Stimulated activated CD8-positive, alpha-beta memory T cell treated with anti-CD3 and anti-CD28 coated beads, Interleukin-15, amount 100 ng/mL, for 48 hours (primary cell): Measurements from ENCODE around the gene CXCR6.
"Not testable (repeated sequence)": the region's sequence is repeated elsewhere in the genome, so short reads cannot be mapped to it uniquely, and the experiment has no call there.

Source experiments
- DNase-seq, 2 donors: peaks; one replicate each; pipeline ENCODE4 v3.0.0-alpha.2; 2020; ENCODE audit warnings: low read depth in 2 of 2

CXCR6 gene

GRCh38 chr3:45987368-45988291 lies 44.4 kb downstream of the CXCR6 start:
- no peak for DNase-seq

- no peak for DNase-seq
Measured at GRCh38 chr3:45988362-45988761, 45.1 kb downstream of the CXCR6 start.

- no peak for DNase-seq
Measured at GRCh38 chr3:45988804-45989203, 45.5 kb downstream of the CXCR6 start.

GRCh38 chr3:45990181-45990580 lies 46.9 kb downstream of the CXCR6 start:
- no peak for DNase-seq

- DNase-seq = no peak
Measured at GRCh38 chr3:45991341-45991740, 48.1 kb downstream of the CXCR6 start.

GRCh38 chr3:45992133-45992729 lies 49.0 kb downstream of the CXCR6 start:
- no peak for DNase-seq

- no peak for DNase-seq
Measured at GRCh38 chr3:45992821-45993221, 49.6 kb downstream of the CXCR6 start.

- no peak for DNase-seq
Measured at GRCh38 chr3:45993421-45994027, 50.3 kb downstream of the CXCR6 start.

GRCh38 chr3:45994419-45995235 lies 51.4 kb downstream of the CXCR6 start:
- DNase-seq = peak in 1 of 2 donors; percentile 52

- DNase-seq = peak; percentile 82 to 84
Measured at GRCh38 chr3:45995236-45996192, 52.2 kb downstream of the CXCR6 start, which contains the start of gene FYCO1. Gene FYCO1 (minus strand): TSS chr3:45995824. CDS start chr3:45984910, 10,914 bp downstream.

GRCh38 chr3:45997499-45997898 lies 54.2 kb downstream of the CXCR6 start:
- DNase-seq = not testable (repeated sequence)

GRCh38 chr3:45997942-45998341 lies 54.7 kb downstream of the CXCR6 start:
- DNase-seq = no peak
